ES-I3 (cell line): ENCODE measurements around the gene ACE.

ENCODE experiments used
- H3K36me3 ChIP-seq: 2 replicates; pipeline ENCODE4 v1.6.1; 2013; ENCODE audit warnings: mild to moderate bottlenecking, low read length, control low read depth, moderate library complexity; ENCODE audit not compliant: insufficient read depth
- H3K4me1 ChIP-seq: 2 replicates; pipeline ENCODE4 v1.6.1; 2013; ENCODE audit warnings: mild to moderate bottlenecking, control low read depth, low read length; ENCODE audit not compliant: insufficient read depth
- H3K9ac ChIP-seq: 2 replicates; pipeline ENCODE4 v1.6.1; 2013; ENCODE audit warnings: low read depth, mild to moderate bottlenecking, low read length, moderate library complexity
- H3K9me3 ChIP-seq: 2 replicates; pipeline ENCODE4 v1.6.1; 2013; ENCODE audit warnings: mild to moderate bottlenecking, low read length, moderate library complexity; ENCODE audit not compliant: control insufficient read depth, insufficient read depth

The ACE gene

DNA sequence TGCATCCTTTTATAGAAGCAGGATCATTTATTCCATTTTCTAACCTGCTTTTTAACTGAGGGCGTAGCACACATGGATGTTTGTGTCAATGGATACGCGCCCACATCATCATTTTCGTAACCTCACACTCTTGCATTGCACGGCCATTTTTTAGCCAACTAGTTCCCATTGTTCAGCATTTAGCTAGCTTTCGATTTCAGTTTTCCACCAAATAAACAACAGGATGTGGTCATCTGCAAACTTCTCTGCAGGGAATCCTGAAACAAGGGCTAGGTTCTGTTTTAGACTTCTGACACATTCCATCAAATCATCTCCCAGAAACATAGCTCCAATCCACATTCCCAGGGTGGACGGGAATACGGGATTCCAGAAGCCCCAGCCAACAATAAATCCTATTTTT lies 37.2 kb upstream of the ACE start:
- Histone ChIP-seq H3K9me3 (no peaks in the 10 kb centered on the region), H3K36me3 (no peaks in the 10 kb centered on the region), H3K9ac (no peak overlapping the region), H3K4me1 (peaks cover 11% of the 10 kb centered on the region; the same call in 1 of the 2 replicates)

DNA sequence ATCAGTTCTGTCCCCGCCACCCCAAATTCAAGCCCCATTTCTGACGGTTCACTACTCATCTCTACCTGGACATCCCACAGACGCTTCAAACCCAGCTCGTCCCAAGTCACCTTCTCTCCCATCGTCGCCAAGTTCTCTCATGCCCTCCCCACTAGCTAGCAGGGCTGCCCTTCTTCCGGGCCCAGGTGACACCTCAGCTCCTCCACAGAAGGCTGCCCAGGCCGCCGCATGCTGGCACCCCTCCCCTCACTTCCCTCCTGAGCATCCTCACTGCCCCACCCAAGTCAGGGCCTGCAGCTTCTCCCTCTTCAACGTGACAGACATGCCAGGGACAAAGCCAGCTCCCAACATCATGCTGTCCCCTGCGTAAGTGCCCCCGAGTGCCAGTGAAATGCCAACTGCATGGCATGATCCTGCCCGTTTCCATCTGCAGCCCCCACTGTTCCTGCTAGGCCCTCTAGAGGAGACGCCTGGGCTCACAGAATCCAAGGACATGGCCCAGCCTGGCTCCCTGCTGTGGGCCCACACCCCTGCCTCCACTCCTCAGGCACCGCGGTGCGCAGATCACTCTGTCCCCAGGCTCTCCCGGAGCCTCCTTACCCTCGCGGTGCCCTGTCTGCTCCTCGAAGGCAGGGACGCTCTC lies 36.6 kb upstream of the ACE start:
- Histone ChIP-seq H3K36me3 (no peaks in the 10 kb centered on the region), H3K4me1 (peaks cover 11% of the 10 kb centered on the region; the same call in 1 of the 2 replicates)

DNA sequence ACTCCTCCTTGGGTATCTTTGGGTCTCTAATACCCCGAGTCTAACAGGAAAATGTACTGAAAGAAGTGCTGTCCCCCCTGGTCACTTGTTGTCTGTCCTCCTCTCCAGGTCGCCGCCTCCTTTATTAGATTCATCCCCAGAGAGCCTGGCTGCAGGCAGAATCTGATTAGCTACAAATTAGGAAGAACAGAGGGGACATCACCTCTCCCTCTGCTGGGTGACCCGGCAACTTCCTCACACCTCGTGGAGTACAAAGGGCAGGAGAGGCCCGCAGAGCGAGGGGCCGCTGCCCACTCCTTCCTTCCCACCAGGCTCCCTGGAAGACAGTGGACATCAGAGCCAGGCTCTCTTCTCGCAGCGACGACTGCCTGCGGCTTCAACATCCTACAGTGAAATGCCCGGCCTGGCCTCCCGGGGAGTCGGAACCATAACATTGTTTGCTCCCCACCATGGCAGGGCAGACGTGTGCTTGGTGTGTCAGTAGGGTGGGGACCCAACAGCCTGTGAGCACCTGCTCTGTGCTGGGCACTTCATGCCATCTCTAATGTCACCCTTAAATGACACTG lies 36.0 kb upstream of the ACE start:
- peaks cover 11% of the 10 kb centered on the region; the same call in 1 of the 2 replicates for H3K4me1 ChIP-seq
- no peaks in the 10 kb centered on the region for H3K36me3 ChIP-seq
- no peaks in the 10 kb centered on the region for H3K9me3 ChIP-seq
- no peak overlapping the region for H3K9ac ChIP-seq

More for the DNA sequence above, 36.6 kb upstream of the ACE start:
- Histone ChIP-seq H3K9me3 (no peaks in the 10 kb centered on the region), H3K9ac (no peak overlapping the region)

DNA sequence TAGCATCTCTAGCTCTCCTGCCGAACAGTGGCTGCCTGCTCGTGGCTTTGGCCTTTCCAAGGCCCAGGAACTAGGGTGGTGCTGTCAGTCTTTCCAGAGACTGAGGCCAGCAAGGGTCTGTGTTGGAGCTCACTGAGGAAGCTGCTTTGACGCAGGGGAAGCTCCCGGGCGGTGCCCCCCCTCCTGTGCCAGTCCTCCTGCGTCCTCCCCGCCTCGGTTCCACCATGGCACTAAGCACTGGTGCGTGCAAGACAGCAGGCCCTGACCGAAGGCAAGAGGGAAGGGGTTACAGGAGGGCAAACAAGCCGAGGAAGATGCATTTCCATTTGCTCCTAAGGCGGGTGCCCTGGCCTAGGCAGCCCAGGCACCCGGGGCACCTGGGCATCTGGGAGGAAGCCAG lies 35.2 kb upstream of the ACE start:
- H3K9ac ChIP-seq: no peak overlapping the region

DNA sequence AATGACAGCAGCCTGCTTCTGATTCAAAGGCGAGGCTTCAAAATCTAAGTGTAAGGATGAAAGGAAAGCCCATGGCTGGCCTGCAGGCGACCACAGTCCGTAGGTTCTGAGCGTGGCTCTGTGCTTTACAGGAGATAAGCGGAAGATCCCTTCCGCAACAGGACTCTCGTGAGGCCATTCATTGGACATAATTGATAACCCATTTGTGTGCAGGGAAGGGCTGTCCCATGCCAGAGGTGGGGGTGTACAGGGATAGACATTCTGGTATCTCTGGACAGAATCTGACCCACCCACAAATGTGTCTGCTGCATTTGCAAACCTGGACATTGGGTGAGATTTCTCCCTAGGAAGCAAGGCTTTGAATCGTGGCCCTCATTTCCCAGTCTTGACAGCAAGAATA lies 34.8 kb upstream of the ACE start:
- Histone ChIP-seq H3K36me3 (no peaks in the 10 kb centered on the region), H3K9ac (no peak overlapping the region), H3K9me3 (no peaks in the 10 kb centered on the region), H3K4me1 (peaks cover 10% of the 10 kb centered on the region; the same call in 1 of the 2 replicates)

More for the DNA sequence above, 35.2 kb upstream of the ACE start:
- peaks cover 9% of the 10 kb centered on the region; the same call in 1 of the 2 replicates for H3K4me1 ChIP-seq
- no peaks in the 10 kb centered on the region for H3K9me3 ChIP-seq
- H3K36me3 ChIP-seq: no peaks in the 10 kb centered on the region

DNA sequence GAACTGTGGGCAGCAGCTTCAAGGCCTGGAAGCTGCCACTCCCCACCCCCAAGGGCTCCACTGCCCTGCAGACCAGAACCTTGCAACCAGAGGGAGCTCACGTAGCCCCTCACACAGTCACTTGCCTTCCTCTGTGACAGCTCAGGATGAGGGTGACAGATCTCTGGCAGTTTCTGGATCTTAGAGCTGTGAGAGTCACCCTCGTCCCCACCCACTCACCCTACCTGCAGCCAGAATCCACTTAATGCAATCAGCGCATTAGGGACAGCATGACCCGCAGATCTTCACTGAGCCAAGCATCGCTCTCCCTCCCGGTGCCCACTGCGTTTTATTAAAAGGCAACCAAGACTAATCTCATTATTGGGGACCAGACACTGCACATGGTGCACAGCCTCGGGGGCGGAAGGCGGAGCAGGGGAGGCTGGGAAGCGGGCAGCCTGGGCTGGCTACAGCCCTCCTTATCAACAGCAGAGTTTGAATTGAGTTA lies 34.3 kb upstream of the ACE start:
- H3K9ac ChIP-seq: no peak overlapping the region
- no peaks in the 10 kb centered on the region for H3K9me3 ChIP-seq
- no peaks in the 10 kb centered on the region for H3K36me3 ChIP-seq
- peaks cover 15% of the 10 kb centered on the region; the same call in 1 of the 2 replicates for H3K4me1 ChIP-seq

DNA sequence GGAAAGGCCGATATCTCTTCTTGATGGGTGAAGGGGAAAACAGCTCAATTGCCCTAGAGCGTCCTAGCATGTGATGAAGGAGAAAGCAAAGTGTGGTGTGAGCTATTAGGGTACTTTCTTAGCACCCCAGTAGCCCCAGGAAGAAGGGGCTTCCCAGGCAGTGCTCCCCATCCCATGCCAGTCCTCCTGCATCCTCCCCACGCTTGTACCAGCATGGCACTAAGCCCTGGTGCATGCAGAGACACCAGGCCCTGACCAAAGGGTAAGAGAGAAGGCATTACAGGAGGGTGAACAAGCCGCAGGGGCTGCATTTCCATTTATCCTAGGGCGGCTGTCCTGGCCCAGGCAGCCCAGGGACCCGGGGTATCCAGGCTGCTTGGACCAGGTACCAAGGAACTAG lies 33.8 kb upstream of the ACE start:
- Histone ChIP-seq H3K36me3 (no peaks in the 10 kb centered on the region), H3K9ac (no peak overlapping the region), H3K9me3 (no peaks in the 10 kb centered on the region), H3K4me1 (peaks cover 20% of the 10 kb centered on the region; the same call in 1 of the 2 replicates)

DNA sequence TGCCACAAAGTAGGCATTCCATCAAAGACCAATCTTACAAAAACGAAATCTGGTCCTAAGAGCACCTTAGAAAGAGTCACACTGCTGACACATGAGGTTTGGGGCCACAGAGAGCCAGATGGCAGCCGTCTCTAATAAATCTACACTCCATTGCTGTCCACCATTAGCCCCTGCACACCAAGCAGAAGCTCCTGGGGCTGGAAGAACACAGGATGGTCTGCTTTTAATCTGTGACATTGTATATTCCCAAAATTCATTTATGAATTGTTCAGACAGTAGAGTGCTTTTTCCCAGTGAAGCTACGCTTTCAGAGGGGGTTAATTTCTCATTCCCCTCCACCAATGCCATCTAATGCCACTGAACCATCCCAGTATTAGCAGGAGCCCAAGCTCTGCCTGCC lies 32.4 kb upstream of the ACE start:
- Histone ChIP-seq H3K36me3 (no peaks in the 10 kb centered on the region), H3K9me3 (no peaks in the 10 kb centered on the region), H3K9ac (no peak overlapping the region), H3K4me1 (peaks cover 23% of the 10 kb centered on the region)

DNA sequence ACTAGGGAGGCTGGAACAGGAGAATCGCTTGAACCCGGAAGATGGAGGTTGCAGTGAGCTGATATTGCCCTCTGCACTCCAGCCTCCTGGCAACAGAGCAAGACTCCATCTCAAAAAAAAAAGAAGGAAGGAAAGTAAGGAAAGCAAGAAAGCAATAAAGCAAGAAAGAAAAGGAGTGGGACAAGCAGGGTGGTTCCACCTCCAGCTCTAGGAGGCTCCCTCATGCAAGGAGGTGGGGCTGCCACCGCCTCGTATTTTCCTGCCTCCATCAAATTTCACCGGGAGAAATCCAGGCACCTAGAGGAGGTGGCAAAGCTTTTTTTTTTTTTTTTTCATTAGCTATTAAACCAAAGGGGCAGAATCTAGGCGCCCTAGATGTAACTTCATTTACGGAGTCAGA lies 31.8 kb upstream of the ACE start:
- no peaks in the 10 kb centered on the region for H3K9me3 ChIP-seq
- H3K4me1 ChIP-seq: peaks cover 22% of the 10 kb centered on the region
- H3K9ac ChIP-seq: peak overlapping the region; percentile 87; the same call in 1 of the 2 replicates
- no peaks in the 10 kb centered on the region for H3K36me3 ChIP-seq

DNA sequence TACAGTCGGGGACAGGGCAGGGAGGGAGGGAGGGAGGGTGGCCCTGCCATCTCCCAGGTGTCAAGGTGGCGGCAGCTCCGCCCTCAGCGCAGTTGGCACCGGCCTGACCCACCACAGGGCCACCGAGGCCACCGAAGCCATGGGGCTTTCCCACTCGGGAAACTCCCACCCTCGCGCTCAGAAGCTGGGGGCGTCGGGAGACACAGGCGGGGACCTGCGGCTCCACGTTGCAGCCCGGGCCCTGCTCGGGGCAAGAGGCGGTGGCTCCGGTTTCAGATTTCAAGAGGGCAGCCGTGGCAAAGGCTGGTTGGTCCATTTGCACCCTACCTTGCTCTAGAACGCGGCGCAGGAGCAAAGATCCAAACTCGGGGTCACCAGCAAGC lies 31.3 kb upstream of the ACE start:
- peak overlapping the region; percentile 87 for H3K9ac ChIP-seq
- no peaks in the 10 kb centered on the region for H3K9me3 ChIP-seq
- peaks cover 22% of the 10 kb centered on the region for H3K4me1 ChIP-seq
- no peaks in the 10 kb centered on the region for H3K36me3 ChIP-seq

DNA sequence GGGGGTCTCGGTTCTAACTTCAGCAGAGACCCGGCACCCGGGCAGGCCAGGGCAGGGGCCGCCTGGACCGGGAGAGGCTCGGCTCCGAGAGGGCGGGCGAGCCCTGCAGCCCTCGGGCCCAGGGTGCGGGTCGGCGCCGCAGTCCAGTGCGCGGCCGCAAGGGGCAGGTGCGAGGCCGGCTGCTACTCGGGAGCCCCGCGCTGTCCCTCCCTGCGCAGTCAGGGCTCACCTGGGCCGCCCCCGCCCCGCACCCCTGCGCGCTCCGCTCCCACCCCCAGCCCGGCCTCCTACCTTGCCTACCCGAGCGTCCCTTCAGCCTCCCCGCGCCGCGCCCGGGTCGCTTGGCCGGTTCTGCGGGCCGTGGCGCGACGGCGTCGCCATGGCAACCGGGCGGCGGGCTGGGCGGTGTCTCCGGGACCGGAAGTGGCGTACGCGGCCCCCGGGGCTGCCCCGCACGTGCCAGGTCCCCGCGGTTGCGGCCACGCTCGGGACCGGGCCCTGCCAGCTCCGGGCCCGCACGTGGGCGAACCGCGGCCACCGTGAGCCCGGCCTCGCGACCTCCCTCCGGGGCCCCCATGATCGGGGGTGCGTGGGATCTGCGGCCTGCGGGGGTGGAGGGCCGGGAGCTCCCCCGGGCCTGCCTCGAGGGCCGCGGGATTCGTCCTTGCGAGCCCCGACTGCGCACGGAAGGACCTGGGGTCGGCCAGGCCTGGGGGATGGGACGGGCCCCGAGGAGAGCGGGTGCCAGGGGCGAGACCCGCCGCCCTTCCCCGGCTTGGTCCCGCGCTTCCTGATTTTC lies 30.7 kb upstream of the ACE start, which contains the start of gene CYB561:
CYB561 (minus strand) TSS at position 353 of the 799 bp plus-strand sequence. CDS start 8,759 bp downstream, outside the sequence.
- Histone ChIP-seq H3K36me3 (no peaks in the 10 kb centered on the region), H3K9ac (peak within 1 kb of the TSS; percentile 87), H3K9me3 (no peaks in the 10 kb centered on the region), H3K4me1 (peaks cover 21% of the 10 kb centered on the region)

DNA sequence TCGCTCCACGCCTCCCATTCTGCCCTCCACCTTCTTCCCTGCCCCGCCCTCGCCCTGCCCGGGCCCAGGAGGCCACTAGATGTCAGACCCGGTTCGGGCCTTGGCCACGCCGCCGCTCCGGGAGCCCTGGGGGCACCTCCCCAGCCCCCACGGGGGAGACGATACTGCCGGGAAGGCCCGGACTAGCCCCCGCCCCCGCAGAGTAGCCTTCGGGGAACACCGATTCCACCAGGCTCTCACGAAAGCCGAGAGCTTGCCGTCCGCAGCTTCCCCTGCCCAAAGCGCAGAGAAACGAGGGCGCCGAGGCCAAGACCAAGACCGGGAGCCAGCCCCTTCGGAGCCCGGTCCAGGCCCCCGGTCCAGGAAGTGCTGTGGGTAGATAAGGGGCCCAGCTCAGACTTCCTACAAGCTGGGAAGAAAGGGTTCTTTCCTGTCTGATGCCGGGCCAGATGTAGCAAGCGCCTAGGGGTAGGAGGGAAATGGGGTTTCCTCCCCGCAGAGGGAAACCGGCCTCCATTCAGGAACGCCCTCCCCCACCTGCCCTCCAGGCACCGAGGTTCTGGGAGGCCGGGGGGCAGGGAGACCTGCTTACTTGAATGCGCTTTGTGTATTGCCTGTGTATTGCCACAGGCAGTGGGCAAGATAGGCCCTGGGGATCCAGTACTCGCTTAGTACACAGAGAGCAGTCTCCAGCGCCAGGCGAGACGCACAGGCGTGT lies 29.9 kb upstream of the ACE start:
- no peaks in the 10 kb centered on the region for H3K9me3 ChIP-seq
- H3K36me3 ChIP-seq: no peaks in the 10 kb centered on the region
- peak overlapping the region; percentile 87 for H3K9ac ChIP-seq
- peaks cover 21% of the 10 kb centered on the region for H3K4me1 ChIP-seq

DNA sequence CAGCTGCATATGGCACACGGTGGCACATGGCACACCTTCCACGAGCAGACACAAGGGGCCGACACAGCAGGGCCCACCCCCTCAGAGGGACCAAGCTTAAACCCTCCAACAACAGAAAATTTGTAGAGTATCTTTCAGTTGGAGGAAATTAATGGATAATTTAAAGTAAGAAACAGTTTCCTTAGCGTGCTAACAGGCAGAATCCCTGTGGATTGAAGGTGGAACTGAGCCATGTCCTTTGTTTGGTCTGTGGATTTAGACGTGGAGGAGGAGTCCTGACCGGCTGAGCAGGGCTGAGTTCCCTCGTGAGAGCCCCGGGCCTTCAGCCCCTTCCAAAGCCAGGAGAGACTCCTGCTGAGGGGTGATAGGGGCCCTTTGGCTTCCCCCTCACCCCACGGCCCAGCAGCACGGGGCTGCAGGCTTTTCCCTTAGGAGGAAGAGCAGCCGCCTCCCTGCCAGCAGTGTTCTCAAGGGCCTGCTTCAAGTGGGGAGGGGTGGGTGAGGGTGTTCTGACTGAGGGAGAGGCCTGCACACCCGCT lies 29.3 kb upstream of the ACE start:
- Histone ChIP-seq H3K9ac (peak overlapping the region; percentile 87; the same call in 1 of the 2 replicates), H3K4me1 (peaks cover 21% of the 10 kb centered on the region), H3K36me3 (no peaks in the 10 kb centered on the region), H3K9me3 (no peaks in the 10 kb centered on the region)

DNA sequence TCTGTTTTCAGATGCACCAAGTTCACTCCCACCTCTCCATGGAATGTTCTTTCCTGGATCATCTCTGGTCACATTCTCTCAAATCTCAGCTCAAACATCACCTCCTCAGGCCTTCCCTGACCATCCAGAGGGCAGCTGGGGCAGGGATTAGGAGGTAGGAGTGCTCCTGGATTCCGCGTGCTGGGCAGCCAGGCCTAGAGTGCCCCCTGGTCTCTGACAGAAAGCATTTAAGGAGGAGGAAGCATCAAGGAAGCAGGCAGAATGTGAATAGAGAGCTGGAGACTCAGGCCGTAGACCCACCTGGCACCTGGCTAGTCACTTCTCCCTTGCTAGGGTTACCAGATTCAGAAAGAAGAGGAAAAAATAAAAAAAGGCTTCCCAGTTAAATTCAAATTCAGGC lies 28.2 kb upstream of the ACE start:
- Histone ChIP-seq H3K9ac (no peak overlapping the region), H3K4me1 (peaks cover 21% of the 10 kb centered on the region), H3K9me3 (no peaks in the 10 kb centered on the region), H3K36me3 (no peaks in the 10 kb centered on the region)
